ENCODE data around the gene TADA2B. TPM values are rescaled to one million over a fixed set of nuclear protein-coding genes. Genes with fewer than 3 reads are reported as not detected.

Gene TADA2B
- total RNA-seq, 1 donor from 2014 or later: 14.8 TPM

- no peak for ATAC-seq
- intact Hi-C loops (cut with DNase I): no loop called here
- DNase-seq (ENCODE audit: low spot score): no peak
Measured at GRCh38 chr4:7032596-7032995, 10.6 kb upstream of the TADA2B start.

GRCh38 chr4:7034262-7035081 lies 8.7 kb upstream of the TADA2B start:
- no peak for DNase-seq (ENCODE audit: low spot score)
- peak; percentile 27 for ATAC-seq
- intact Hi-C loops (cut with DNase I): no loop called here

GRCh38 chr4:7037425-7037824 lies 5.7 kb upstream of the TADA2B start:
- no peak for ATAC-seq

GRCh38 chr4:7040765-7041164 lies 2.4 kb upstream of the TADA2B start:
- intact Hi-C loops (cut with DNase I): no loop called here
- no peak for DNase-seq (ENCODE audit: low spot score)
- ATAC-seq: no peak

More at GRCh38 chr4:7037425-7037824, 5.7 kb upstream of the TADA2B start:
- DNase-seq (ENCODE audit: low spot score): no peak
- intact Hi-C loops (cut with DNase I): no loop called here

GRCh38 chr4:7041246-7041645 lies 1.9 kb upstream of the TADA2B start:
- no peak for DNase-seq (ENCODE audit: low spot score)
- intact Hi-C loops (cut with DNase I): no loop called here
- no peak for ATAC-seq

GRCh38 chr4:7041801-7042502 lies 1.2 kb upstream of the TADA2B start:
- intact Hi-C loops (cut with DNase I): no loop called here
- DNase-seq (ENCODE audit: low spot score) (peak; percentile 80), ATAC-seq (no peak)

GRCh38 chr4:7042503-7043283 lies 479 bp upstream of the TADA2B start:
- peak; percentile 97 for DNase-seq (ENCODE audit: low spot score)
- intact Hi-C loops (cut with DNase I): no loop called here
- ATAC-seq: peak; percentile 98

- intact Hi-C loops (cut with DNase I): no loop called here
- ATAC-seq: peak; percentile 1
- DNase-seq (ENCODE audit: low spot score): no peak
Measured at GRCh38 chr4:7044137-7044930, 1.2 kb downstream of the TADA2B start.

- no peak for ATAC-seq
- DNase-seq (ENCODE audit: low spot score): no peak
- intact Hi-C loops (cut with DNase I): no loop called here
Measured at GRCh38 chr4:7045553-7045952, 2.4 kb downstream of the TADA2B start.

GRCh38 chr4:7045961-7046921 lies 3.1 kb downstream of the TADA2B start:
- intact Hi-C loops (cut with DNase I): no loop called here
- ATAC-seq (no peak), DNase-seq (ENCODE audit: low spot score) (no peak)

GRCh38 chr4:7046971-7047370 lies 3.8 kb downstream of the TADA2B start:
- intact Hi-C loops (cut with DNase I): no loop called here
- ATAC-seq: no peak
- no peak for DNase-seq (ENCODE audit: low spot score)

- intact Hi-C loops (cut with DNase I): no loop called here
- DNase-seq (ENCODE audit: low spot score) (no peak), ATAC-seq (no peak)
Measured at GRCh38 chr4:7048642-7049041, 5.5 kb downstream of the TADA2B start.

GRCh38 chr4:7049295-7049694 lies 6.1 kb downstream of the TADA2B start:
- DNase-seq (ENCODE audit: low spot score): no peak
- no peak for ATAC-seq
- intact Hi-C loops (cut with DNase I): no loop called here

- DNase-seq (ENCODE audit: low spot score): no peak
- no peak for ATAC-seq
Measured at GRCh38 chr4:7049739-7050138, 6.6 kb downstream of the TADA2B start.

GRCh38 chr4:7050481-7051143 lies 7.4 kb downstream of the TADA2B start:
- intact Hi-C loops (cut with DNase I): no loop called here
- ATAC-seq (no peak), DNase-seq (ENCODE audit: low spot score) (no peak)

More at GRCh38 chr4:7049739-7050138, 6.6 kb downstream of the TADA2B start:
- intact Hi-C loops (cut with DNase I): no loop called here

- no peak for DNase-seq (ENCODE audit: low spot score)
- intact Hi-C loops (cut with DNase I): no loop called here
- no peak for ATAC-seq
Measured at GRCh38 chr4:7051144-7051495, 7.9 kb downstream of the TADA2B start.

- intact Hi-C loops (cut with DNase I): no loop called here
- ATAC-seq (no peak), DNase-seq (ENCODE audit: low spot score) (no peak)
Measured at GRCh38 chr4:7051905-7052304, 8.7 kb downstream of the TADA2B start.

Measured in sciatic nerve (tissue), 2 donors.